ENCODE measurements around the gene SMIM38.
"Not testable (repeated sequence)": the region's sequence is repeated elsewhere in the genome, so short reads cannot be mapped to it uniquely, and the experiment has no call there.

SMIM38 gene

DNA sequence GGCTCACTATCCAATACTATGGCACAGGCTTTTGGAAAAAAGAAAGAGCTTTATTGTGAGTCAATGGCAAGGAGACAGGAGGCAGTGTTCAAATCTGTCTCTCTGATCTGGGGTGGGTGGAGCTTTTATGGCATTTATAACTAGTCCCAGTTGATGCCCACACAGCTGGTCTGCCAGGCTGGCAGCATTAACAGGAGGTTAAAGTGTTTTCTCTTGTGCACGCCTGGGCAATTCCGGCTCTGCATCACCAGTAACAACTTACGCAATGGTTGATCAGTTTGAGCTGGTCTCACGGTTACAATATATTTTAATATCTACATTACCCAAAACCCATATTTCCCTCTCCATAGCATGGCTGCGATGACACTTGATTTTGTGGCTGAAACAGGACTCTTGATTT, 15.1 kb upstream of the SMIM38 start:
- Histone ChIP-seq H3K4me1 (ENCODE audit: control insufficient read depth, insufficient read depth, low read length, unreplicated experiment) (peaks cover 6% of the 10 kb centered on the region), H3K4me3 (ENCODE audit: low read depth, low read length) (no peak overlapping the region), H3K79me2 (ENCODE audit: control insufficient read depth, insufficient read depth, low read length, unreplicated experiment) (no peaks in the 10 kb centered on the region), H3K27me3 (ENCODE audit: insufficient read depth, low read length) (peaks cover 7% of the 10 kb centered on the region; the same call in 1 of the 2 replicates), H3K27ac (ENCODE audit: low read depth, low read length) (no peak overlapping the region), H2AFZ (ENCODE audit: low read length, unreplicated experiment) (no peak overlapping the region), H3K36me3 (ENCODE audit: insufficient read depth, low read length) (no peaks in the 10 kb centered on the region)

DNA sequence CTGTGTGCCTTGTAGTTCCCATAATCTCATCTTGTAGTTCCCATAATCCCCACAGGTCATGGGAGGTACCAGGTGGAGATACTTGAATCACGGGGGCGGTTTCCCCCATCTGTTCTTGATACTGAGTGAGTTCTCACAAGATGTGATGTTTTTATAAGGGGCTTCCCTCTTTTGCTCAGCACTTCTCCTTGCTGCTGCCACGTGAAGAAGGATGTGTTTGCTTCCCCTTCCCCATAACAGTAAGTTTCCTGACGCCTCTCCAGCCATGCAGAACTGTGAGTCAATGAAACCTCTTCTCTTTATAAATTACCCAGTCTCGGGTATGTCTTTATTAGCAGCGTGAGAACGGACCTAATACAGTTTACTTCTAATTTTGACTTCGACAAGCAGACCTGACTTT, 14.0 kb upstream of the SMIM38 start:
- Histone ChIP-seq H3K27me3 (ENCODE audit: insufficient read depth, low read length) (peaks cover 13% of the 10 kb centered on the region; the same call in 1 of the 2 replicates), H3K36me3 (ENCODE audit: insufficient read depth, low read length) (no peaks in the 10 kb centered on the region), H3K4me1 (ENCODE audit: control insufficient read depth, insufficient read depth, low read length, unreplicated experiment) (peaks cover 6% of the 10 kb centered on the region), H3K4me3 (ENCODE audit: low read depth, low read length) (no peak overlapping the region), H2AFZ (ENCODE audit: low read length, unreplicated experiment) (no peak overlapping the region), H3K27ac (ENCODE audit: low read depth, low read length) (no peak overlapping the region), H3K79me2 (ENCODE audit: control insufficient read depth, insufficient read depth, low read length, unreplicated experiment) (no peaks in the 10 kb centered on the region)

DNA sequence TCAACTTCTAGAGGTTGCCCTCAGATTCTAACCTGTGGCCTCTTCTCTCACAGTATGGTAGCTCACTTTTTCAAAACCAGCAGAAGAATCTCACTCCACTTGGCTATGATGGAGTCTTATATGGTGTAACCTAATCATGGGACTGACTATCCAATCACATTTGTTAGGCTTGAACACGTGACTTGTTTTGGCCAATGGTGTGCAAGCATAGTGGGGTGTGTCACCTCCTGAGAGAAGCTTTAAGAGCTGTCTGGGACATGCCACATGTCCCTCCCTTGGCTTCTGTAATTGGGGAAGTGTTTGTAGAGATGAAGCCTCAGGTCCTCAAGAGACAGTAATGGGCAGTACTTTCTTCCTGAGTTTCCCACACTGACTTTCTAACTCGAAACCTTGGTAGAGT, 12.8 kb upstream of the SMIM38 start:
- peaks cover 13% of the 10 kb centered on the region; the same call in 1 of the 2 replicates for H3K27me3 ChIP-seq (ENCODE audit: insufficient read depth, low read length)
- H3K4me1 ChIP-seq (ENCODE audit: control insufficient read depth, insufficient read depth, low read length, unreplicated experiment) = peaks cover 3% of the 10 kb centered on the region
- H2AFZ ChIP-seq (ENCODE audit: low read length, unreplicated experiment) = no peak overlapping the region
- no peak overlapping the region for H3K27ac ChIP-seq (ENCODE audit: low read depth, low read length)
- no peaks in the 10 kb centered on the region for H3K79me2 ChIP-seq (ENCODE audit: control insufficient read depth, insufficient read depth, low read length, unreplicated experiment)
- no peak overlapping the region for H3K4me3 ChIP-seq (ENCODE audit: low read depth, low read length)
- H3K36me3 ChIP-seq (ENCODE audit: insufficient read depth, low read length) = no peaks in the 10 kb centered on the region

DNA sequence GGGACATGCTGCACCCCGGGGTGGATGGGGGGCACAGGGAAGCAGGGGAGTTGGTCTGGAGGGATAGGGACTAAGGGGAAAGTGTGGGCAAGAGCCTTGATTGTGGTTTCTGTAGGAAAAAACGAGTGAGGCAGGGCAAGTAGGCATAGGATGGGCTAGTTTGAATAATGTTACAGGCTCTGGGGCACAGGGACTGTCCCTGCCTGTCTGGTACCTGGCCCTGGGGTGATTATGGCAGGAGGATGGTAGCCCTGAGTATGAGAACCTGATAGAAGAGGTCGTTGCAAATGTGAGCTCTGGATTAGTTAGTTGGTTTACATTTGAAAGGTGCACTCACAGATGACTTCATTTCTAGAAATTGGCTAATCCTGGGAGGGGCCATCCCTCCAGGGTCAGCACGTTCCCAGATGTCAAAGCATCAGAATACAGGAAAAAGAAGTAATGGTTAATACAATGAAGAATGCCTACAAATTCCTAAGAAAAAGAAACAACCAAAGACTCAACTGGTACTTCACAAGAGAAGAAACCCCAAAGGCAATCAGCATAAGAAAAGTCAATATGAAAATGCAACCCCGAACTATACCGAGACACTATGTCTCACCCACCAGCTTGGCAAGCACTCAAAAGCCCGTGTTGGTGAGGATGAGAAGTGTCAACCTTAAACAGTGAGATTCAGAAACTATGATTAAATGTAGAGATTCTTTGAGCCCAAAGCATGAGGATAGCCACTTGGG, 11.3 kb upstream of the SMIM38 start:
- no peaks in the 10 kb centered on the region for H3K36me3 ChIP-seq (ENCODE audit: insufficient read depth, low read length)

DNA sequence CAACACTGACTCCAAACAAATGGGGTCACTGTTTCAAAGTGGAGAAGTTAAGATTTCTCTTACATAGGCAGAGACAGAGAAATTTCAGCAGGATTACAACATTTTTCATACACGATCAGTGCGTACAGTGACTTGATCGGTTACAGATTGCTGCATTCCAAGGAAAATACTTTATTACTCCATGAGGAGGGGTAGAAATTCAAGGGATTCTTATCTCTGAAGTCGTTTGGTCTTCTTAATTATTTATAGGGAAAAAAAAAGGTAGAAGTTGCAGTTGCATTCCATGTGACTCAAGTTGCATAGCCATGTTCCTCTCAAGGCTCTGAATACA, 10.7 kb upstream of the SMIM38 start:
- peak overlapping the region; percentile 9; the same call in 1 of the 2 replicates for H3K4me3 ChIP-seq (ENCODE audit: low read depth, low read length)
- no peaks in the 10 kb centered on the region for H3K4me1 ChIP-seq (ENCODE audit: control insufficient read depth, insufficient read depth, low read length, unreplicated experiment)
- H3K27me3 ChIP-seq (ENCODE audit: insufficient read depth, low read length) = peaks cover 13% of the 10 kb centered on the region; the same call in 1 of the 2 replicates
- no peak overlapping the region for H2AFZ ChIP-seq (ENCODE audit: low read length, unreplicated experiment)
- no peaks in the 10 kb centered on the region for H3K79me2 ChIP-seq (ENCODE audit: control insufficient read depth, insufficient read depth, low read length, unreplicated experiment)
- H3K36me3 ChIP-seq (ENCODE audit: insufficient read depth, low read length) = no peaks in the 10 kb centered on the region
- H3K27ac ChIP-seq (ENCODE audit: low read depth, low read length) = no peak overlapping the region

More for the DNA sequence above, 11.3 kb upstream of the SMIM38 start:
- H2AFZ ChIP-seq (ENCODE audit: low read length, unreplicated experiment) = no peak overlapping the region
- H3K4me3 ChIP-seq (ENCODE audit: low read depth, low read length) = peak overlapping the region; percentile 9; the same call in 1 of the 2 replicates
- H3K4me1 ChIP-seq (ENCODE audit: control insufficient read depth, insufficient read depth, low read length, unreplicated experiment) = no peaks in the 10 kb centered on the region
- no peak overlapping the region for H3K27ac ChIP-seq (ENCODE audit: low read depth, low read length)
- peaks cover 13% of the 10 kb centered on the region; the same call in 1 of the 2 replicates for H3K27me3 ChIP-seq (ENCODE audit: insufficient read depth, low read length)
- H3K79me2 ChIP-seq (ENCODE audit: control insufficient read depth, insufficient read depth, low read length, unreplicated experiment) = no peaks in the 10 kb centered on the region

DNA sequence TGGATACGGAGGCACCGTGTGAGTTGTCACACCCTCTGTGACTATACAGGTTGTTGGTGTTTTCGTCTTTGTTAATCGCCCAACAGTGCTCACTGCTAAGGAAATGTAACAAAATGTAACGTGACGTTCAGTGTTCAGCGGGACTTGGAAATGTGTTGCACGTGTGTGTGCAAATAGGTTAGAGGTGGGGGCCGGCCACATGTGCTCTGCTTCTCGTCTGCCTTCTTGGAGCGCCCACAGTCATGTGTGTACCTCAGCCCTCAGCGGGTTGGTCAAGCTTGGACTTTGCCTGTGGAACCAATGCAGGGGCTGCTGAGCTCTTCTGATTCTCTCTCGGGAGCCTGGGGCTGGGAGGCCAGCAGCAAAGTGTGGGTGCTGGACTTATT, 7.4 kb upstream of the SMIM38 start:
- Histone ChIP-seq H3K36me3 (ENCODE audit: insufficient read depth, low read length) (no peaks in the 10 kb centered on the region), H2AFZ (ENCODE audit: low read length, unreplicated experiment) (no peak overlapping the region), H3K79me2 (ENCODE audit: control insufficient read depth, insufficient read depth, low read length, unreplicated experiment) (no peaks in the 10 kb centered on the region), H3K27me3 (ENCODE audit: insufficient read depth, low read length) (peaks cover 11% of the 10 kb centered on the region; the same call in 1 of the 2 replicates), H3K4me1 (ENCODE audit: control insufficient read depth, insufficient read depth, low read length, unreplicated experiment) (peaks cover under 1% of the 10 kb centered on the region), H3K27ac (ENCODE audit: low read depth, low read length) (no peak overlapping the region), H3K4me3 (ENCODE audit: low read depth, low read length) (no peak overlapping the region)

DNA sequence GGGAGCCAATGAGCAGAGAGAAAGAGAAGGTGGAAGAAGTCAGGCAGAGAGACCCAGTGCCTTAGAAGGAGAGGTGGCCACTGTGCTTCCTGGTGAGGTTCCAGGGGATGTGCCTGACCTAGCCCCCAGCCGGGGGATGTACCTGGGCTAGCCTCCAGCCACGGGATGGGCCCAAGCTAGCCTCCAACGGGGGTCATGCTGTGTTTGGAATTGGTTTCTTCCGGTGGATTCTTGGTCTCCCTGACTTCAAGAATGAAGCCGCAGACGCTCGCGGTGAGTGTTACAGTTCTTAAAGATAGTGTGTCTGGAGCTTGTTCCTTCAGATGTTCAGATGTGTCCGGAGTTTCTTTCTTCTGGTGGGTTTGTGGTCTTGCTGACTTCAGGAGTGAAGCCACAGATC, 6.9 kb upstream of the SMIM38 start:
- Histone ChIP-seq H3K27me3 (ENCODE audit: insufficient read depth, low read length) (peaks cover 11% of the 10 kb centered on the region; the same call in 1 of the 2 replicates), H3K27ac (ENCODE audit: low read depth, low read length) (no peak overlapping the region), H3K36me3 (ENCODE audit: insufficient read depth, low read length) (no peaks in the 10 kb centered on the region), H3K4me3 (ENCODE audit: low read depth, low read length) (no peak overlapping the region), H2AFZ (ENCODE audit: low read length, unreplicated experiment) (no peak overlapping the region), H3K79me2 (ENCODE audit: control insufficient read depth, insufficient read depth, low read length, unreplicated experiment) (no peaks in the 10 kb centered on the region), H3K4me1 (ENCODE audit: control insufficient read depth, insufficient read depth, low read length, unreplicated experiment) (peaks cover 4% of the 10 kb centered on the region)

DNA sequence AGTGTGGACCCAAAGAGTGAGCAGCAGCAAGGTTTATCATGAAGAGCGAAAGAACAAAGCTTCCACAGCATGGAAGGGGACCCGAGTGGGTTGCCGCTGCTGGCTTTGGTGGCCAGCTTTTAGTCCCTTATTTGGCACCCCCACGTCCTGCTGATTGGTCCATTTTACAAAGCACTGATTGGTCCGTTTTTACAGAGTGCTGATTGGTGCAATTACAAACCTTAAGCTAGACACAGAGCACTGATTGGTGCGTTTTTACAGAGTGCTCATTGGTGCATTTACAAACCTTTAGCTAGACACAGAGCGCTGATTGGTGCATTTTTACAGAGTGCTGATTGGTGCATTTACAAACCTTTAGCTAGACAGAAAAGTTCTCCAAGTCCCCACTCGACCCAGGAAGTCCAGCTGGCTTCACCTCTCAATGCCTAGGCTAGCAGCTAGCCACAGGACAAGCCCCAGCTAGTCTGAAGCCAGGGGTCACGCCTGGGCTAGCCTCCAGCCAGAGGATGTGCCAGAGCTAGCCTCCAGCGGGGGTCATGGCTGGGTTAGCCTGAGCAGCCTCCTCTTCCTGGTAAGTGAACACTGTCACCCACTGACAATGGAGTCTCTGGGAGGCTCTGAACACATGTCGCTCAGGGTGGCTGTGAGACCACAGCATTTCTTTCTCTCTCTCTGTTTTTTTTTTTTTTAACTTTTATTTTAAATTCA, 6.2 kb upstream of the SMIM38 start:
- H3K27ac ChIP-seq (ENCODE audit: low read depth, low read length); H3K36me3 ChIP-seq (ENCODE audit: insufficient read depth, low read length); H3K4me1 ChIP-seq (ENCODE audit: control insufficient read depth, insufficient read depth, low read length, unreplicated experiment); H2AFZ ChIP-seq (ENCODE audit: low read length, unreplicated experiment); H3K4me3 ChIP-seq (ENCODE audit: low read depth, low read length); H3K79me2 ChIP-seq (ENCODE audit: control insufficient read depth, insufficient read depth, low read length, unreplicated experiment): not testable (repeated sequence)
- H3K27me3 ChIP-seq (ENCODE audit: insufficient read depth, low read length) = peaks cover 11% of the 10 kb centered on the region; the same call in 1 of the 2 replicates

DNA sequence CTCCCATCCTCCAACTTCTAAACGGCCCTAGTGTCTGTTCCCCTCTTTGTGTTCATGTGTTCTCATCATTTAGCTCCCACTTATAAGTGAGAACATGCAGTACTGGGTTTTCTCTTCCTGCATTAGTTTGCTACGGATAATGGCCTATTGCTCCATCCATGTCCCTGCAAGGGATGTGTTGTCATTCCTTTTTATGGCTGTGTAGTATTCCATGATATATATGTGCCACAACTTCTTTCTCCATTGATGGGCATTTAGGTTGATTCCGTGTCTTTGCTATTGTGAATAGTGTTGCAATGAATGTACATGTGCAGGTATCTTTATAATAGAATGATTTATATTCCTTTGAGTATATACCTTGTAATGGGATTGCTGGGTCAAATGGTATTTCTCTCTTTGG, 5.6 kb upstream of the SMIM38 start:
- H3K79me2 ChIP-seq (ENCODE audit: control insufficient read depth, insufficient read depth, low read length, unreplicated experiment) = no peaks in the 10 kb centered on the region
- H3K4me3 ChIP-seq (ENCODE audit: low read depth, low read length) = no peak overlapping the region
- no peaks in the 10 kb centered on the region for H3K36me3 ChIP-seq (ENCODE audit: insufficient read depth, low read length)
- H3K27ac ChIP-seq (ENCODE audit: low read depth, low read length) = no peak overlapping the region
- peaks cover 4% of the 10 kb centered on the region for H3K4me1 ChIP-seq (ENCODE audit: control insufficient read depth, insufficient read depth, low read length, unreplicated experiment)
- no peak overlapping the region for H2AFZ ChIP-seq (ENCODE audit: low read length, unreplicated experiment)
- H3K27me3 ChIP-seq (ENCODE audit: insufficient read depth, low read length) = peaks cover 10% of the 10 kb centered on the region; the same call in 1 of the 2 replicates

DNA sequence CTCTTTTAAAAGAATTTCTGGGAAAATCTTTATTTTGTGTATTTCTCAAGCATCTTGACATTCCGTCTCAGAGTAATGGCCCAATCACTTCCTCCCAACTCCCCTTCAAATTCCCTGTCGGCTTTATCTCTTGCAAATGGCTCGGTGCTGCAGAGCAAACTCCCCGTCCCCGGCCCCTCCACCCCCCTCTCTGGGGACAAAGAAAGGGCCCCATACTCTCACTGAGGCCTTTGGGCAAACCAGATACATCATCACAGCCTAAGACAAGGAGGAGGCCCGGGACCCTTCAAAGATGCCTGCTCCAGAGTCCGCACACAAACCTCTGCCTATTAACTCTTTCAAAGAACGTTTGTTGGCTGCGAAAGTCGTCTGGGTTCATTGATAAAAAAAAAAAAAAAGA, 3.9 kb upstream of the SMIM38 start:
- Histone ChIP-seq H3K4me1 (ENCODE audit: control insufficient read depth, insufficient read depth, low read length, unreplicated experiment) (peaks cover 4% of the 10 kb centered on the region), H3K4me3 (ENCODE audit: low read depth, low read length) (no peak overlapping the region), H3K27me3 (ENCODE audit: insufficient read depth, low read length) (no peaks in the 10 kb centered on the region), H3K27ac (ENCODE audit: low read depth, low read length) (no peak overlapping the region), H3K79me2 (ENCODE audit: control insufficient read depth, insufficient read depth, low read length, unreplicated experiment) (no peaks in the 10 kb centered on the region), H3K36me3 (ENCODE audit: insufficient read depth, low read length) (no peaks in the 10 kb centered on the region), H2AFZ (ENCODE audit: low read length, unreplicated experiment) (no peak overlapping the region)
